BJ (cell line): ENCODE data around the gene HINFP. TPM values are rescaled to one million over a fixed set of nuclear protein-coding genes. Genes with fewer than 3 reads are reported as not detected.
"Not testable (repeated sequence)": the region's sequence is repeated elsewhere in the genome, so short reads cannot be mapped to it uniquely, and the experiment has no call there.

Experiments
- CTCF ChIA-PET: fragments of 350-600 bp; formaldehyde crosslinking; extraction: SDS; loops from one replicate; lab custom pipeline; 2021; ENCODE audit warnings: antibody characterized with exemption, inconsistent platforms; lab: Yijun Ruan, JAX
- POLR2A ChIA-PET: fragments of 300-600 bp; sonication (Branson Sonifier 250); formaldehyde crosslinking; extraction: SDS; loops from one replicate; lab custom pipeline; 2021; ENCODE audit warnings: antibody characterized with exemption; lab: Charles Lee
- DNase-seq: peaks from one replicate; pipeline ENCODE4 v3.0.0-alpha.2; 2011; ENCODE audit warnings: low read depth
- H3K27me3 ChIP-seq: 2 replicates; pipeline ENCODE4 v1.6.0; 2011; ENCODE audit warnings: low read length; ENCODE audit not compliant: control insufficient read depth, insufficient read depth
- H3K36me3 ChIP-seq: 2 replicates; pipeline ENCODE4 v1.5.1; 2011; ENCODE audit warnings: low read length; ENCODE audit not compliant: control insufficient read depth, insufficient read depth
- H3K4me3 ChIP-seq: 2 replicates; pipeline ENCODE4 v1.5.1; 2011; ENCODE audit warnings: low read depth, mild to moderate bottlenecking, control low read depth, low read length
- polyA plus RNA-seq: library from polyadenylated mRNA; depleted of rRNA; stranded (reverse); fragments of >200 nt; gene quantifications from 2 replicates; pipeline ENCODE4 v1.2.3, GENCODE V29; 2011; rRNA removed
- TF ChIP-seq, protein P1 (sequence below): IDR thresholded peaks from 2 replicates; pipeline ENCODE4 v1.5.1; 2011; ENCODE audit warnings: low read depth, mild to moderate bottlenecking, control low read depth, inconsistent platforms, low read length, moderate library complexity; ENCODE audit not compliant: insufficient read depth

The HINFP gene
- polyA plus RNA-seq, 1 experiment: 27.3 TPM

DNA sequence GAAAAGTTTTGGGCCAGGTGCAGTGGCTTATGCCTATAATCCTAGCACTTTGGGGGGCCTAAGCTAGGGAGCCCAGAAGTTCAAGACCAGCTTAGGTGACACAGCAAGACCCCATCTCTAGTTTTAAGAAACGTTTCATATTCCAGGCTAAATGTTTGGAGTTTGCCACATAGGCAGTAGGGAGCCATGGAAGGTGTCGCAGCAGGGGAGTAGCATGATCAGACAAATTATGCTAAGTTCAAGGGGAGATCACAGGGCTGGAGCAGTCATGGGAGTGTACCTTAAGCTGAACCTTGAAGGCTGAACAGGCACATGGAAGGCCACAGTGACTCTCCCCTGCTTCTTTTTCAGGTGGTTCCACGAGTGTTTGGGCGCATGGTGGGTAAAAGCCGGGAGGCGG lies 58.0 kb downstream of the HINFP start:
- TF ChIP-seq, protein P1, sequence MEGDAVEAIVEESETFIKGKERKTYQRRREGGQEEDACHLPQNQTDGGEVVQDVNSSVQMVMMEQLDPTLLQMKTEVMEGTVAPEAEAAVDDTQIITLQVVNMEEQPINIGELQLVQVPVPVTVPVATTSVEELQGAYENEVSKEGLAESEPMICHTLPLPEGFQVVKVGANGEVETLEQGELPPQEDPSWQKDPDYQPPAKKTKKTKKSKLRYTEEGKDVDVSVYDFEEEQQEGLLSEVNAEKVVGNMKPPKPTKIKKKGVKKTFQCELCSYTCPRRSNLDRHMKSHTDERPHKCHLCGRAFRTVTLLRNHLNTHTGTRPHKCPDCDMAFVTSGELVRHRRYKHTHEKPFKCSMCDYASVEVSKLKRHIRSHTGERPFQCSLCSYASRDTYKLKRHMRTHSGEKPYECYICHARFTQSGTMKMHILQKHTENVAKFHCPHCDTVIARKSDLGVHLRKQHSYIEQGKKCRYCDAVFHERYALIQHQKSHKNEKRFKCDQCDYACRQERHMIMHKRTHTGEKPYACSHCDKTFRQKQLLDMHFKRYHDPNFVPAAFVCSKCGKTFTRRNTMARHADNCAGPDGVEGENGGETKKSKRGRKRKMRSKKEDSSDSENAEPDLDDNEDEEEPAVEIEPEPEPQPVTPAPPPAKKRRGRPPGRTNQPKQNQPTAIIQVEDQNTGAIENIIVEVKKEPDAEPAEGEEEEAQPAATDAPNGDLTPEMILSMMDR: no peak
- Histone ChIP-seq H3K27me3 (no peaks in the 10 kb centered on the region), H3K4me3 (no peak overlapping the region), H3K36me3 (peaks cover 15% of the 10 kb centered on the region)
- no peak for DNase-seq
- ChIA-PET CTCF (interaction anchor here (1.4 to 1.5 kb wide), 2 partner anchors 10 to 18 kb away, joined by 4 to 5 read pairs; partner anchors contain the start of gene NLRX1), POLR2A (no interaction called here)

DNA sequence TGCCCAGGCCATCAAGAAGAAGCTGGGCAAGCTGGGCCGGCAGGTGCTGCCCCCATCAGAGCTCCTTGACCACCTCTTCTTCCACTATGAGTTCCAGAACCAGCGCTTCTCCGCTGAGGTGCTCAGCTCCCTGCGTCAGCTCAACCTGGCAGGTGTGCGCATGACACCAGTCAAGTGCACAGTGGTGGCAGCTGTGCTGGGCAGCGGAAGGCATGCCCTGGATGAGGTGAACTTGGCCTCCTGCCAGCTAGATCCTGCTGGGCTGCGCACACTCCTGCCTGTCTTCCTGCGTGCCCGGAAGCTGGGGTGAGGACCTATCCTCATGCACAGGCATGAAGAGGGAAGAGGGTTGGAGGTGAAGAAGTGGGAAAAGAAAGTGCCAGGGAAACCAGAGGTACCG lies 58.6 kb downstream of the HINFP start:
- no peaks in the 10 kb centered on the region; the same call in 1 of the 2 replicates for H3K27me3 ChIP-seq
- POLR2A ChIA-PET: no interaction called here
- no peak overlapping the region for H3K4me3 ChIP-seq
- H3K36me3 ChIP-seq: peaks cover 10% of the 10 kb centered on the region
- TF ChIP-seq, protein P1: no peak
- CTCF ChIA-PET: interaction anchor here (1.3 to 1.5 kb wide), 3 partner anchors 11 to 35 kb away, joined by 4 to 5 read pairs (median 4); partner anchors contain the start of gene NLRX1
- no peak for DNase-seq

DNA sequence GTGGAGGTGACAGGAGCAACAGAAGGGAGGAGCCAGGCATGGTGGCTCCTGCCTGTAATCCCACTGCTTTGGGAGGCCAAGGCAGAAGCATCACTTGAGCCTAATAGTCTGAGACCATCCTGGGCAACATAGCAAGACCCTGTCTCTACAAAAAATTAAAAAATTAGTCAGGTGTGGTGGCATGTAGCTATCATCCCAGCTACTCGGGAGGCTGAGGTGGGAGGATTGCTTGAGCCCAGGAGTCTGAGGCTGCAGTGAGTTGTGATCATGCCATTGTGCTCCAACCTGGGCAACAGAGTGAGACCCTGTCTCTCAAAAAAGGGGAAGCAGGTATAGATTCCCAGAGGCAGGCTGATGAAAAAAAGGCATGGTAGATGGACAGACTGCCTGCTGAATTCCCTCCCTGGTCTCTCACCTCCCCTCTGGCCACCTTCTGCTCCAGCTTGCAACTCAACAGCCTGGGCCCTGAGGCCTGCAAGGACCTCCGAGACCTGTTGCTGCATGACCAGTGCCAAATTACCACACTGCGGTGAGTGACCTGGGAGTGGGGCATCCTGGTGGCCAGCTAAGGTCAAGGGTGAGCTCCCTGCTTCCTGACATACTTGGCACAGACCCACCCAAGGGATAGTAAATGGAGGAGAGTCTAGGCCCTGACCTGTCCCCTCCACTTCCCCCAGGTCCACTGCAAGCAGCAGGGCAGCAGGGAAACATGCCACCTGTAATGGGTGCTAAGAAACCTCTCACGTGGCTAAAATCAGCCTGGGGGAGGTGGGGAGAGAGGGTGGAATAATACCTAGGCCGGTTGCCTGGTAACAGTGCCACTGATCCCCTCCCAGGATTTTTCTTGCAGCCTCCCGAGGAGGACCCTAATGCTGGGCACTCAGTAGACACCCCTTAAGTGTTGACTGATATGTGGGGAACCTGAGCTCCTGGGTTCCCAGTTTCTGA lies 59.6 kb downstream of the HINFP start:
- TF ChIP-seq, protein P1: no peak
- Histone ChIP-seq H3K4me3 (no peak overlapping the region), H3K27me3 (no peaks in the 10 kb centered on the region; the same call in 1 of the 2 replicates), H3K36me3 (peaks cover 10% of the 10 kb centered on the region)
- no peak for DNase-seq
- ChIA-PET CTCF (interaction anchor here (0.5 to 1.4 kb wide), 4 partner anchors 16 to 74 kb away, joined by 3 to 4 read pairs (median 4); no protein-coding TSS in a partner anchor), POLR2A (interaction anchor here (0.6 kb wide), 1 partner anchor 14 kb away, joined by 5 read pairs; no protein-coding TSS in a partner anchor)

DNA sequence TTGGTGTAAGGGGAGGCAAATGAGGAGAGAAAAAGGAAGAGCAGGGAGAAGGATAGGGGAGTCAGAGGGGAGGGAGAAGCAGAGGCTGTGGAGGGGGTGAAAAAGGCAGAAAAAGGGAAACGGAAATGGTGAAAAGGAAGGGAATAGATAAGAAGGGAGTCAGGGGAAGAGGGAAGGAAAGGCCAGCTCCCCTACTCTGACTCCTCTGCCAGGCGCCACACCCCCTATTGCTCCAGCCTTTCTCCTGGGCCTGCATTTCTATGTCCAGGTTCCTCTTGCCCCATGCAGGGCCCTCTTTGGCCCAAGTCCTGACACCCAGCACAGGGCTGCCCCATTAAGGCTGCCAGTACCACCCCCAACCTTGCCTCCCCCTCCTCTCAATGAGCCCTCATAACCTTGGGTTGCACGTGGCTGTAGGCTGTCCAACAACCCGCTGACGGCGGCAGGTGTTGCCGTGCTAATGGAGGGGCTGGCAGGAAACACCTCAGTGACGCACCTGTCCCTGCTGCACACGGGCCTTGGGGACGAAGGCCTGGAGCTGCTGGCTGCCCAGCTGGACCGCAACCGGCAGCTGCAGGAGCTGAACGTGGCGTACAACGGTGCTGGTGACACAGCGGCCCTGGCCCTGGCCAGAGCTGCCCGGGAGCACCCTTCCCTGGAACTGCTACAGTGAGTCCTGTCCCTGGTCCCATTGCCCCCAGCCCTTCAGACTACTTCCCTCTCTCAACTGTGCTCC lies 60.5 kb downstream of the HINFP start:
- TF ChIP-seq, protein P1: no peak
- DNase-seq: no peak
- POLR2A ChIA-PET: no interaction called here
- CTCF ChIA-PET: interaction anchor here (0.5 to 3.0 kb wide), 4 partner anchors 14 to 75 kb away, joined by 3 to 15 read pairs (median 4); no protein-coding TSS in a partner anchor
- H3K27me3 ChIP-seq: no peaks in the 10 kb centered on the region; the same call in 1 of the 2 replicates
- H3K36me3 ChIP-seq: peaks cover 10% of the 10 kb centered on the region
- H3K4me3 ChIP-seq: no peak overlapping the region

DNA sequence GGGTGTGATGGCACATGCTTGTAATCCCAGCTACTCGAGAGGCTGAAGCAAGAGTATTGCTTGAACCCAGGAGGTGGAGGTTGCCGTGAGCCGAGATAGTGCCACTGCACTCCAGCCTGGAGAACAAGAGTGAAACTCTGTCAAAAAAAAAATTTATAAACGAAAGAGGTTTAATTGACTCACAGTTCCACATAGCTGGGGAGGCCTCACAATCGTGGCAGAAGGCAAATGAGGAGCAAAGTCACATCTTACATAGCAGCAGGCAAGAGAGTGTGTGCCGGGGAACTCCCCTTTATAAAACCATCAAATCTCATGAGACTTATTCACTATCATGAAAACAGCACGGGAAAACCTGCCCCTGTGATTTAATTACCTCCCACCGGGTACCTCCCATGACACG lies 63.0 kb downstream of the HINFP start:
- CTCF ChIA-PET: interaction anchor here (3.0 kb wide), 1 partner anchor 12 kb away, joined by 15 read pairs; no protein-coding TSS in a partner anchor
- POLR2A ChIA-PET: not testable (repeated sequence)

More for the DNA sequence above, 63.0 kb downstream of the HINFP start:
- H3K4me3 ChIP-seq, H3K36me3 ChIP-seq, DNase-seq, H3K27me3 ChIP-seq: not testable (repeated sequence)

Other genes starting within 250 kb of the HINFP start
- gene CXCR5, start 237.7 kb upstream of the HINFP start, polyA plus RNA-seq: not detected in 2 replicates
- gene BCL9L, start 195.7 kb upstream of the HINFP start, polyA plus RNA-seq: 8.6 and 15.0 TPM in 2 replicates
- 0.18 and 0.20 TPM in 2 replicates for gene UPK2, start 165.3 kb upstream of the HINFP start, polyA plus RNA-seq
- gene FOXR1, start 149.8 kb upstream of the HINFP start, polyA plus RNA-seq: not detected in 2 replicates
- 10.5 and 12.0 TPM in 2 replicates for gene CENATAC, start 123.4 kb upstream of the HINFP start, polyA plus RNA-seq
- gene RPS25, start 103.2 kb upstream of the HINFP start, polyA plus RNA-seq: 351 and 799 TPM in 2 replicates
- 167 and 211 TPM in 2 replicates for gene TRAPPC4, start 102.8 kb upstream of the HINFP start, polyA plus RNA-seq
- 14.1 and 21.4 TPM in 2 replicates for gene SLC37A4, start 90.7 kb upstream of the HINFP start, polyA plus RNA-seq
- gene HYOU1, start 64.4 kb upstream of the HINFP start, polyA plus RNA-seq: 115 and 123 TPM in 2 replicates
- 11.4 and 15.9 TPM in 2 replicates for gene VPS11, start 53.8 kb upstream of the HINFP start, polyA plus RNA-seq
- 38.4 and 54.9 TPM in 2 replicates for gene HMBS, start 36.7 kb upstream of the HINFP start, polyA plus RNA-seq
- gene DPAGT1, start 19.7 kb upstream of the HINFP start, polyA plus RNA-seq: 67.4 and 75.6 TPM in 2 replicates
- gene C2CD2L, start 14.2 kb upstream of the HINFP start, polyA plus RNA-seq: 2.8 and 5.7 TPM in 2 replicates
- gene ABCG4, start 27.5 kb downstream of the HINFP start, polyA plus RNA-seq: 0.06 and 0.17 TPM in 2 replicates
- 12.0 and 19.4 TPM in 2 replicates for gene NLRX1, start 47.1 kb downstream of the HINFP start, polyA plus RNA-seq
- gene NHERF4, start 63.9 kb downstream of the HINFP start, polyA plus RNA-seq: not detected in 2 replicates
- gene CBL, start 84.8 kb downstream of the HINFP start, polyA plus RNA-seq: 9.3 and 11.4 TPM in 2 replicates
- gene MCAM, start 195.6 kb downstream of the HINFP start, polyA plus RNA-seq: 11.6 and 19.2 TPM in 2 replicates
- gene RNF26, start 212.9 kb downstream of the HINFP start, polyA plus RNA-seq: 38.4 and 65.1 TPM in 2 replicates
- 12.2 and 19.4 TPM in 2 replicates for gene C1QTNF5, start 219.3 kb downstream of the HINFP start, polyA plus RNA-seq
- gene MFRP, start 225.1 kb downstream of the HINFP start, polyA plus RNA-seq: not detected in 2 replicates